WI38 (cell line): Measurements from ENCODE around the gene GSS.

Source experiments
- H3K4me3 ChIP-seq: 2 replicates; pipeline ENCODE4 v1.5.1; 2011; ENCODE audit warnings: low read depth, mild to moderate bottlenecking, control low read depth, low read length
- CTCF ChIP-seq: IDR thresholded peaks from 2 replicates; pipeline ENCODE4 v1.5.1; 2012; ENCODE audit warnings: low read depth, mild to moderate bottlenecking, control low read depth, low read length

The GSS gene

GRCh38 chr20:34949120-34949519 is 6.5 kb downstream of the GSS start:
- no peak overlapping the region for H3K4me3 ChIP-seq
- no peak for TF ChIP-seq CTCF

GRCh38 chr20:34948030-34948429 is 7.6 kb downstream of the GSS start:
- no peak overlapping the region for H3K4me3 ChIP-seq
- no peak for TF ChIP-seq CTCF

- TF ChIP-seq CTCF: no peak
- no peak overlapping the region for H3K4me3 ChIP-seq
Measured at GRCh38 chr20:34947336-34947735, 8.3 kb downstream of the GSS start.

GRCh38 chr20:34946661-34947060 is 8.9 kb downstream of the GSS start:
- no peak overlapping the region for H3K4me3 ChIP-seq
- TF ChIP-seq CTCF: no peak

- H3K4me3 ChIP-seq: no peak overlapping the region
- TF ChIP-seq CTCF: no peak
Measured at GRCh38 chr20:34945315-34946077, 10.1 kb downstream of the GSS start.

GRCh38 chr20:34943808-34944567 is 11.6 kb downstream of the GSS start:
- no peak for TF ChIP-seq CTCF

GRCh38 chr20:34942301-34942700 is 13.3 kb downstream of the GSS start:
- H3K4me3 ChIP-seq: no peak overlapping the region
- no peak for TF ChIP-seq CTCF

More at GRCh38 chr20:34943808-34944567, 11.6 kb downstream of the GSS start:
- no peak overlapping the region for H3K4me3 ChIP-seq
